Stromal cell of bone marrow (primary cell): Measurements from ENCODE around the gene ZCWPW1.
"Not testable (repeated sequence)": the region's sequence is repeated elsewhere in the genome, so short reads cannot be mapped to it uniquely, and the experiment has no call there.

ENCODE experiments used
- DNase-seq: peaks from one replicate; pipeline ENCODE4 v3.0.0-alpha.2; 2012; ENCODE audit warnings: low read depth

ZCWPW1 gene

GRCh38 chr7:100372694-100373093 is 55.8 kb downstream of the ZCWPW1 start:
- DNase-seq: no peak

- no peak for DNase-seq
Observed at GRCh38 chr7:100372256-100372655, 56.2 kb downstream of the ZCWPW1 start.

- DNase-seq: no peak
Observed at GRCh38 chr7:100371561-100372171, 56.8 kb downstream of the ZCWPW1 start.

GRCh38 chr7:100370746-100371145 is 57.8 kb downstream of the ZCWPW1 start:
- DNase-seq: no peak

GRCh38 chr7:100370303-100370702 is 58.2 kb downstream of the ZCWPW1 start:
- no peak for DNase-seq

GRCh38 chr7:100369105-100369504 is 59.4 kb downstream of the ZCWPW1 start:
- no peak for DNase-seq

GRCh38 chr7:100367676-100368613 is 60.6 kb downstream of the ZCWPW1 start:
- DNase-seq: no peak

GRCh38 chr7:100367251-100367620 is 61.3 kb downstream of the ZCWPW1 start:
- no peak for DNase-seq

- no peak for DNase-seq
Observed at GRCh38 chr7:100366411-100367250, 61.9 kb downstream of the ZCWPW1 start.

- not testable (repeated sequence) for DNase-seq
Observed at GRCh38 chr7:100365998-100366367, 62.5 kb downstream of the ZCWPW1 start.

GRCh38 chr7:100364480-100364879 is 64.0 kb downstream of the ZCWPW1 start:
- no peak for DNase-seq

- not testable (repeated sequence) for DNase-seq
Observed at GRCh38 chr7:100363797-100364196, 64.7 kb downstream of the ZCWPW1 start.

- no peak for DNase-seq
Observed at GRCh38 chr7:100363098-100363497, 65.4 kb downstream of the ZCWPW1 start.

GRCh38 chr7:100360135-100360854 is 68.2 kb downstream of the ZCWPW1 start:
- DNase-seq: no peak

- no peak for DNase-seq
Observed at GRCh38 chr7:100358857-100359212, 69.7 kb downstream of the ZCWPW1 start.

GRCh38 chr7:100358027-100358856 is 70.3 kb downstream of the ZCWPW1 start, which contains the start of gene PILRB:
Gene PILRB, plus strand, starts transcription at chr7:100358117. Its CDS starts 186 bp downstream, at chr7:100358303.
- no peak for DNase-seq

GRCh38 chr7:100357131-100357561 is 71.4 kb downstream of the ZCWPW1 start:
- no peak for DNase-seq

GRCh38 chr7:100356416-100357068 is 72.0 kb downstream of the ZCWPW1 start:
- DNase-seq: no peak

- no peak for DNase-seq
Observed at GRCh38 chr7:100353685-100354330, 74.7 kb downstream of the ZCWPW1 start.
